ENCODE data around the gene LRP8.

The LRP8 gene

DNA sequence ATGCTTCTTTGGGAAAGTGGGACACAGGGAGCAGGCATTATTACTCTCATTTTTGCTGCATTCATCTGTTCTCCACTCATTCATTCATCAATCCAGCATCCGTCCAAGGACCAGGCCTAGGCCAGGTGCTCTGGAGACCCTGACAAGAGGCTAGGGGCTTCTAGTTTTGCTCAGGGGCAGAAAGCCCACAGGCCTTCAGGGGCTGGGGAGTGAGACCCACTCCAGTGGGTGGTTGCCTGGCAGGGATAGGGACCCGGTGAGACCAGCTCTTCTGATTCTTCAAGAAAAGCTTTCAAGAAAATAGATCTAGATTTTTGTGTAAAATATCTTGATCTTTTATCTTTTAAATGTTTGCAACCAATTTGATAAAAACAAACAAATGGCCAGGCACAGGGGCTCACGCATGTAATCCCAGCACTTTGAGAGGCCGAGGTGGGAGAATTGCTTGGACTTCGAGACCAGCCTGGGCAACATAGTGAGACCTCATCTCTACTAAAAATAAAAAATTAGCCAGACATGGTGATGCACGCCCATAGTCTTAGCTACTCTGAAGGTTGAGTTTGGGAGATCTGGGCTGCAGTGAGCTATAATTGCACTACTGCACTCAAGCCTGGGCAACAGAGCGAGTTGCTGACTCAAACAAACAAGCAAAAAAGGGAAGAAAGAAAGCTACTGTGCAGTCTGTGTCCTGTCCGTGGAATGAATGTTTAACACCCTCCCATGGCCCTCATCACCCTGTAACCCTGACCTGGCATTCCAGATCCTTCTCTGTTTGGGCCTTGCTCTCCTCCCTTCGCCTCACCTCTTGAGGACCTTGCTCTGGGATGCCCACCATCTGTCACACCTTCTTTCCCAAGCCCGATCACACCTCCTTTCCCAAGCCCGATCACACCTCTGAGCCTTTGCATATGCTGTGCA is 17.3 kb upstream of the LRP8 start:
- Histone ChIP-seq H3K27me3 (ENCODE audit: insufficient read depth, low read length, poor library complexity, severe bottlenecking) (no peaks in the 10 kb centered on the region), H3K79me2 (ENCODE audit: insufficient read depth, low read length) (no peaks in the 10 kb centered on the region), H3K4me2 (ENCODE audit: low read depth, low read length, poor library complexity, severe bottlenecking) (no peak overlapping the region), H3K4me1 (ENCODE audit: insufficient read depth, low read length, poor library complexity, severe bottlenecking) (no peaks in the 10 kb centered on the region), H3K9ac (ENCODE audit: low read depth, low read length, poor library complexity, severe bottlenecking) (no peak overlapping the region), H2AFZ (ENCODE audit: low read length) (no peak overlapping the region), H3K9me2 (replicated peaks; ENCODE audit: low read depth, low read length) (no peaks in the 10 kb centered on the region), H3F3A (ENCODE audit: low read depth) (no peaks in the 10 kb centered on the region), H4K20me1 (ENCODE audit: insufficient read depth, low read length, poor library complexity, severe bottlenecking) (no peaks in the 10 kb centered on the region), H3K4me3 (ENCODE audit: low read length, poor library complexity, severe bottlenecking) (no peak overlapping the region), H3K9me3 (ENCODE audit: insufficient read depth, low read depth, low read length) (no peaks in the 10 kb centered on the region), H3K36me3 (ENCODE audit: insufficient read depth, low read length) (no peaks in the 10 kb centered on the region)
- TF ChIP-seq, protein P1, sequence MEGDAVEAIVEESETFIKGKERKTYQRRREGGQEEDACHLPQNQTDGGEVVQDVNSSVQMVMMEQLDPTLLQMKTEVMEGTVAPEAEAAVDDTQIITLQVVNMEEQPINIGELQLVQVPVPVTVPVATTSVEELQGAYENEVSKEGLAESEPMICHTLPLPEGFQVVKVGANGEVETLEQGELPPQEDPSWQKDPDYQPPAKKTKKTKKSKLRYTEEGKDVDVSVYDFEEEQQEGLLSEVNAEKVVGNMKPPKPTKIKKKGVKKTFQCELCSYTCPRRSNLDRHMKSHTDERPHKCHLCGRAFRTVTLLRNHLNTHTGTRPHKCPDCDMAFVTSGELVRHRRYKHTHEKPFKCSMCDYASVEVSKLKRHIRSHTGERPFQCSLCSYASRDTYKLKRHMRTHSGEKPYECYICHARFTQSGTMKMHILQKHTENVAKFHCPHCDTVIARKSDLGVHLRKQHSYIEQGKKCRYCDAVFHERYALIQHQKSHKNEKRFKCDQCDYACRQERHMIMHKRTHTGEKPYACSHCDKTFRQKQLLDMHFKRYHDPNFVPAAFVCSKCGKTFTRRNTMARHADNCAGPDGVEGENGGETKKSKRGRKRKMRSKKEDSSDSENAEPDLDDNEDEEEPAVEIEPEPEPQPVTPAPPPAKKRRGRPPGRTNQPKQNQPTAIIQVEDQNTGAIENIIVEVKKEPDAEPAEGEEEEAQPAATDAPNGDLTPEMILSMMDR (conservative IDR thresholded peaks at IDR 0.05; ENCODE audit: low read length): no peak
- TF ChIP-seq EZH2phosphoT487 (IDR thresholded peaks at IDR 0.05; ENCODE audit: borderline replicate concordance): no peak

DNA sequence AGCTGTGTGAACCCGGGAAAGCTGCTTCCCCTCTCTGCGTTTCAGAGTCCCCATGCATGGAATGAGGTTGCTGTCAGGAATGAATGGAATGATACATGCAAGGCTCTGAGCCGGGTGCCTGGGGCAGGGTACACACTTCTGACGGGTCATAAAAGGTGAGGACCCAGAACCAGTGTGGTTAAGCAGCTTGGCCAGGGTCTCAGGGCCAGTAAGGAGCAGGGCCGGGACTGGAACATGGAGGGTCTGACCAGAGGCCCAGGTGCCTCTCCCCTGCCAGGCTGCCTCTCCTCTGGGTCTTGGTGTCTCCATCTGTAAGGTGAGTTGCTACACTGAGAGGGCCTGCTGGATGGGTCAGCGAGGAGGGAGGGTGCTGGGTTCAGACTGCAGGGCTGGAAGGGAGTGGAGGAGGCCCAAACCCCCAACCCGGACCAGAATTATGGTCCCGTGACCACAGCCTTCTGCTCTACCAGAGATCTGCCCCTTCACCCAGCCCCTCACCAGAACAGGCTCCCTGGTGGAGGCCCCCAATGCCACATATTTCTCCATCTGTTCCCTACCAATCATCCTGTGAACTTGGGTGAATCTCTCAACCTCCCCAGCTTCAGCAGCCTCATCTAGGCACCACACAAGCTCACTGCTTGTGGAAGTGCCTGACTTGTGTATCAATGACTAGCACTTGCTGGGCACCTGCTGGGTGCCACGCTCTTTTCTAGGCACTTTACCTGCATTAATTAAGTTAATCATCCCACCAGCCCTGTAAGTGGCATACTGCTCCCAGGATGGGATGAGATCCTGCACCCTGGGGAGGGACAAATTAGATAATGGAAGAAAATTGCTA is 16.2 kb upstream of the LRP8 start:
- H3K4me2 ChIP-seq (ENCODE audit: low read depth, low read length, poor library complexity, severe bottlenecking): no peak overlapping the region
- no peaks in the 10 kb centered on the region for H3K79me2 ChIP-seq (ENCODE audit: insufficient read depth, low read length)
- no peaks in the 10 kb centered on the region for H3K4me1 ChIP-seq (ENCODE audit: insufficient read depth, low read length, poor library complexity, severe bottlenecking)
- H3K4me3 ChIP-seq (ENCODE audit: low read length, poor library complexity, severe bottlenecking): no peak overlapping the region
- no peaks in the 10 kb centered on the region for H3K9me3 ChIP-seq (ENCODE audit: insufficient read depth, low read depth, low read length)
- H3F3A ChIP-seq (ENCODE audit: low read depth): no peaks in the 10 kb centered on the region
- no peaks in the 10 kb centered on the region for H3K27me3 ChIP-seq (ENCODE audit: insufficient read depth, low read length, poor library complexity, severe bottlenecking)
- no peak overlapping the region for H3K9ac ChIP-seq (ENCODE audit: low read depth, low read length, poor library complexity, severe bottlenecking)
- H3K9me2 ChIP-seq (replicated peaks; ENCODE audit: low read depth, low read length): no peaks in the 10 kb centered on the region
- no peaks in the 10 kb centered on the region for H4K20me1 ChIP-seq (ENCODE audit: insufficient read depth, low read length, poor library complexity, severe bottlenecking)
- H3K36me3 ChIP-seq (ENCODE audit: insufficient read depth, low read length): no peaks in the 10 kb centered on the region
- TF ChIP-seq, protein P1 (conservative IDR thresholded peaks at IDR 0.05; ENCODE audit: low read length): no peak
- no peak overlapping the region for H2AFZ ChIP-seq (ENCODE audit: low read length)

DNA sequence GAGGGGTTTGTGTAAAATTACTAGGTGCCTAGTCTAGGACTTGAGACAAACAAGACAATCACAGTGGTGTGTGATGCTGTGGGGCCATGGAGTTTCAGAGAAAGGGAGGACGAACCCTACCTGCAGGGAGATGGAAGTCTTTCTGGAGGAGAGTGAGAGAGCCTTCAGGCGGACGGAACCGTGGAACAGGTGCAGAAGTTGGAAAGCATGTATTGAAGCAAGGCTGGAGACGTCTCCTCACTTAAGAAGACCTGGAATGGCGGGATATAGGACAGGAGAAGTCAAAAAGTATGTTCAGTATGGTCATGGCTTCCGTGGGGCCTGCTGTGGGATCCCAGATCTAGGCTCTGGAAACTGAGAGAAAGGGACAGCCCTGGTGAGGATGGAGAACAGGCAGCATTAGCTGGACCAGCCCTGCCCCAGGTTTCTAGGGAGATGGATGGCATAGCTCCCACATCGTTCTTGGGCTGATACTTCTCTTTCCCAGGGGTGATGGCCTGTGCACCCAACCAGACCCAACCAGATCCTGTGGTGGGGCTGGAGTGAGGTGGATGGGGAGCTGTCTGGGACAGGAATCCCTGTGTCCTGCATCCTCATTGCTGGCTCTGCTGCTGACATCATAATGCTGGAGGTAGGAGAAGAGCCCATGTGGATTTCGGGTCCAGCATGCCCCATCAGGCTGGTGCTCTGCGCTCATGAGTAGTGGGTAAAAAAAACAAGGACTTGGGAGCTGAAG is 15.0 kb upstream of the LRP8 start:
- no peaks in the 10 kb centered on the region for H4K20me1 ChIP-seq (ENCODE audit: insufficient read depth, low read length, poor library complexity, severe bottlenecking)
- no peaks in the 10 kb centered on the region for H3K9me3 ChIP-seq (ENCODE audit: insufficient read depth, low read depth, low read length)
- TF ChIP-seq EZH2phosphoT487 (IDR thresholded peaks at IDR 0.05; ENCODE audit: borderline replicate concordance): no peak
- TF ChIP-seq, protein P1 (conservative IDR thresholded peaks at IDR 0.05; ENCODE audit: low read length): no peak
- H2AFZ ChIP-seq (ENCODE audit: low read length): no peak overlapping the region
- no peaks in the 10 kb centered on the region for H3F3A ChIP-seq (ENCODE audit: low read depth)
- no peaks in the 10 kb centered on the region for H3K36me3 ChIP-seq (ENCODE audit: insufficient read depth, low read length)
- H3K9ac ChIP-seq (ENCODE audit: low read depth, low read length, poor library complexity, severe bottlenecking): no peak overlapping the region
- no peaks in the 10 kb centered on the region for H3K9me2 ChIP-seq (replicated peaks; ENCODE audit: low read depth, low read length)
- no peaks in the 10 kb centered on the region for H3K27me3 ChIP-seq (ENCODE audit: insufficient read depth, low read length, poor library complexity, severe bottlenecking)
- no peaks in the 10 kb centered on the region for H3K79me2 ChIP-seq (ENCODE audit: insufficient read depth, low read length)
- no peaks in the 10 kb centered on the region for H3K4me1 ChIP-seq (ENCODE audit: insufficient read depth, low read length, poor library complexity, severe bottlenecking)
- H3K4me3 ChIP-seq (ENCODE audit: low read length, poor library complexity, severe bottlenecking): no peak overlapping the region
- H3K4me2 ChIP-seq (ENCODE audit: low read depth, low read length, poor library complexity, severe bottlenecking): no peak overlapping the region
